DMS153 (cell line): Measurements from ENCODE around the gene DUOXA2.

Experiments
- DNase-seq: peaks from one replicate; lab custom pipeline; 2025; lab: John Stamatoyannopoulos, UW

The DUOXA2 gene

GRCh38 chr15:45136378-45136764 is 22.2 kb downstream of the DUOXA2 start:
- no peak for DNase-seq

DNA sequence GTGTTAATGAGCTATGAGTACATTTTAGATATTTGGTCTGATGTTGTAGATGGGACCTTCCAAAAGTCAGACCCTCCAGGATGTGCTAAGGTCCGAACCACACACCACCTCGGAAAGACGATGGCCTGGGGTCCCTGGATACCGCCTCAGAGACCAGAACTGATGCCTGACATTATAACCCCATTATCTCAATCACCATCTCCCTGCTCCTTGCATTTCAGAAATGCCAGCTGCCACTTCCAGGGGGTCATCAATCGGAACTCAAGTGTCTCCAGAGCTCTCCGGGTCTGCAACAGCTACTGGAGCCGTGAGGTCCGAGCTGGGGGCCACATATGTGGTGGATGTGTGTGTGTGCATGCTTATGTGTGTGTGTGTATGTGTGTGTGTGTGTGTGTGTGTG is 23.6 kb downstream of the DUOXA2 start:
- no peak for DNase-seq

DNA sequence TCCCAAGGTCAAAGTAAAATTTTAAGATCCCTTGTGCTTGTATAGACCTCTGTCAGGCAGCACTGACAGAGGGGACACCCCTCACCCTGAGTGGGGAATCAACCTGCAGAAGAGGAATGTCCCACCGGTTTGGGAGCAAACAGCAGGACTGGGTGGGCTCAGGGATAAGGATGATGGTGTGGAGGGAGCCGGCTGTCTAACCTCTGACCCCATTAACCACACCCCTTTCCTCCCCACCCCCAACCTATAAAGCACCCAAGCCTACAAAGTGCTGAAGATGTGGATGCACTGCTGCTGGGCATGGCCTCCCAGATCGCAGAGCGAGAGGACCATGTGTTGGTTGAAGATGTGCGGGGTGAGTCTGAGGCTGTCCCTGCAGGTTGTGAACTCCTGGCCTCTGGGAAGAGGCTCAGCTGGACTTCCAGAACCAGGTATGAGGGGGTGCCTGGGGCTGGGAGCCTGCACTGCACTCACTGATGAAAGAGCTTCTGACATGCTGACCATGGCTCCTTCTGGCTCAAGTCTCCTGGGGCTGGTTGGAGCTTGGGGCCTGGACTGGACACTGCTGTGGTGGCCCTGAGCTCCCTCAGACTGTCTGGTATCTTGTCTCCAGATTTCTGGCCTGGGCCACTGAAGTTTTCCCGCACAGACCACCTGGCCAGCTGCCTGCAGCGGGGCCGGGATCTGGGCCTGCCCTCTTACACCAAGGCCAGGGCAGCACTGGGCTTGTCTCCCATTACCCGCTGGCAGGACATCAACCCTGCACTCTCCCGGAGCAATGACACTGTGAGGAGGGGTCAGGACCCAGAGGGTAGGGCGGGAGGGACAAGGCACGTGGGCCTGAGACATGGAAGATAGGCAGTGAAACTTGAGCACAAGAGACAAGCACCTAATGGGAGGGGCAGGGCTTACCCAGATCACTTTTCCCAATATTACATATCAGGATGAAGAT is 25.0 kb downstream of the DUOXA2 start:
- no peak for DNase-seq

DNA sequence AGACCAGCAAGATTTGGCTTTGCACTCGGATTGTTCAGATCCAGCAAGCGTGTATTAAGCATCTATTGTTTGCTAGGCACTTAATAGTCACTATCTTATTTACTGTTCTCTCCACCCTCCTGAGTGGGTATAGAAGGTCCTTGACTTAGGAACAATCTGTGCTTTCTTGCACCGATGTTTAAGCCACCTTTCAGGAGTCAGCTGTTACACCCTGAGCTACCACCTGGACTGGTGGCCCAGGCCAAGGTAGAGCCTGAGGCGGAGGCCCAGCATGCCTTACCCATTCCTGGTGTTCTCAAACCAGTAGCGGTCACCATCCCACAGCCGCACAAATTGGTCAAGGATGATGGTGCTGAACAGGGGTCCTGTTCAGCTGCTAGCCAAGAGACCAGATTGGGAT is 25.6 kb downstream of the DUOXA2 start:
- no peak for DNase-seq

GRCh38 chr15:45140557-45141250 is 26.6 kb downstream of the DUOXA2 start:
- DNase-seq: no peak

DNA sequence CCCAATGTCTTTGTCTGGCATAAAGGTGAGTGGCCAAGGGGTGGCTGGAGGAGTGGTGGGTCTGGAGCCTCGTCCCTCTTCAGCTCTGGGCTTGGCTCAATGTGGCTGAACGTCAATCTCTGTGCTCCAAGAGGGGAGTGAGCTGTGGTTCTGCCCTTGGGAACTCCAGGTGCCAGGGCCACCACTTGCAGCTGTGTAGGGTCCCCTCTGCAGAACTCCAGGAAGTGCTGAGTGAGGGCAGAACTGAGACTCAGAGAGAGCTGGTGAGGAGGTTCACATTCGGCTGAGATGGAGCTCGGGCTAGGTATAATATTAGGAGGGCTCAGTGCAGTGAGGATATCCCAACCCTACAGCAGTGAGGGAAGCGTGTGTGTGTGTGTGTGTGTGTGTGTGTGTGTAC is 27.3 kb downstream of the DUOXA2 start:
- no peak for DNase-seq

GRCh38 chr15:45143056-45143455 is 28.9 kb downstream of the DUOXA2 start:
- no peak for DNase-seq

DNA sequence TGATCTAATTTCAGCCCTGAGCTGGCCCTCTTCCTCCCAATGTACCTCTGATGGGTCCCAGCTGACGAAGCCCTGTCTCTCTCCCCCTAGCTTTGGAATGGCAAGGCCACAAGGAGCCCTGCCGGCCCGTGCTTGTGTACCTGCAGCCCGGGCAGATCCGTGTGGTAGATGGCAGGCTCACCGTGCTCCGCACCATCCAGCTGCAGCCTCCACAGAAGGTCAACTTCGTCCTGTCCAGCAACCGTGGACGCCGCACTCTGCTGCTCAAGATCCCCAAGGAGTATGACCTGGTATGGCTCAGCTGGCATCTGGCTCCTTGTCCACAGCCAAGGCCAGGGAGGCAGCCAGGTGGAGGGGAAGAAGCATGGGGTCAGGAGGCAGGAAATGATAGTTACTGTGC is 29.8 kb downstream of the DUOXA2 start:
- no peak for DNase-seq

- no peak for DNase-seq
Observed at GRCh38 chr15:45144775-45145174, 30.6 kb downstream of the DUOXA2 start.

DNA sequence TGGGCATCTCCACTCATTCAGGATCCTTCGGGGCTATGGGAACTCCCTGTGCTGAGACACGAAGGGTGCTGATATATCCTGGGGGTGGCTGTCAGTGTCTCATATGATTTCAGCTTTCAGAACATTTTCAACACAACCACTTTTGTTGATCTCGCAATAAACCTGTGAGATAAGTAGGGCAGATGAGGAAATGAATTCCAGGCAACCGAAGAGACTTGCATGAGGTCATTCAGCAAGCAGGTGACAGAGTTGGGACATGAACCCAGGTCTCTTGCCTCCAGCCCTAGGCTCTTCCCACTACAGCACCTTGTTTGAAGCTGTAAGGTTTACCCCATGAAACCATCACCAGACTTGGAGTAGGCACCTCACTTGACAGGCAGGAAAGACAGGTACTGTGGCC is 32.3 kb downstream of the DUOXA2 start:
- no peak for DNase-seq

DNA sequence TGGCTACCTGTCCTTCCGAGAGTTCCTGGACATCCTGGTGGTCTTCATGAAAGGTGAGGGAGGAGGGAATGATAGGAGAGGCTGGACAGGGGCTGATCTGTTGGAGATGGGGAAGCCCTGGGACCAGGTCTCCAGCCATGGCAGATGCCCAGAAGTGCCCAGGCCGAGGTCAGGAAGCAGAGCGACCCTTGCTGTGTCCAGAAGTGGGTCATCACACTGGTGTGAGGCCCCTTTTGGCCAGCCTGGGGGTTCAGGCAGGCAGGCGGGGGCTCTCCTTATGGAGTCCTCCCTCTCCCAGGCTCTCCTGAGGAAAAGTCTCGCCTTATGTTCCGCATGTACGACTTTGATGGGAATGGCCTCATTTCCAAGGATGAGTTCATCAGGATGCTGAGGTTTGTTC is 33.5 kb downstream of the DUOXA2 start:
- no peak for DNase-seq

DNA sequence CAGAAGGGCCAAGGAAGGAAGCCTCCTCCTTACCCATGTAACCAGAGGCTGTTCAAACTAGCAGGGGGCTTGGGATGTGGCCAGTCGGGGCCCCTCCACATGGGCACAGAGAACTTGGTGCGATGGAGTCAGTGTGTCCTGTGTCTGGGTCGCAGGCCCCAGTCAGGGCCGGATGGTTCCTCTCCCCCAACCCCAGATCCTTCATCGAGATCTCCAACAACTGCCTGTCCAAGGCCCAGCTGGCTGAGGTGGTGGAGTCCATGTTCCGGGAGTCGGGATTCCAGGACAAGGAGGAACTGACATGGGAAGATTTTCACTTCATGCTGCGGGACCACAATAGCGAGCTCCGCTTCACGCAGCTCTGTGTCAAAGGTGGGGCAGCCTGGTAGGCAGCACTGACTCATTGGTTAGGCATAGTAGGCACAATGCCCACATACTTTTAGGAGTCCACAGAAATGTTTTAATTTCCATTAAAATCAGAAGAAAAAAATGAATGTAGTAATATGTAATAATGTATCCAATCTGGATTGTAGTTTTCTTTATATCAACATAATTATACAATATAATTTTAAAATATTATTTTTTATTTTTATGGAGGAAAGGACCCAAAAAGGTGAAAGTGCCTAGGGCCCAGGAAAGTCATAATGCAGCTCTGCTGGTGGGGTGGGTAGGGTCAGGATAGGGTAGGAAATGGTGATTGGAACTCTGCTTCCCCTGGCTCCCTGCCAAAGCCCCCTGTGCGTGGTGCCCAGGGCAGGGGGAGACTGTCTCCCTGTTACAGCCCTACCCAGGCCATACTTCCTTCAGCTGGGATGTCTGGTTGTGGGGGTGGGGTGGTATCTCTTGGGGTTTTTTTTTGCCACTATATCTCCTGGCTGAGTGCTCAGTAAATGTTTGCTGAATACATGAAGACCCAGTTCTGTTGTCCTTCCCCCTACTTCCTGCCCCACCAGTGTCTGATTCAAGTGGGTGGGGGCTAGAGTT is 34.2 kb downstream of the DUOXA2 start:
- DNase-seq: no peak

DNA sequence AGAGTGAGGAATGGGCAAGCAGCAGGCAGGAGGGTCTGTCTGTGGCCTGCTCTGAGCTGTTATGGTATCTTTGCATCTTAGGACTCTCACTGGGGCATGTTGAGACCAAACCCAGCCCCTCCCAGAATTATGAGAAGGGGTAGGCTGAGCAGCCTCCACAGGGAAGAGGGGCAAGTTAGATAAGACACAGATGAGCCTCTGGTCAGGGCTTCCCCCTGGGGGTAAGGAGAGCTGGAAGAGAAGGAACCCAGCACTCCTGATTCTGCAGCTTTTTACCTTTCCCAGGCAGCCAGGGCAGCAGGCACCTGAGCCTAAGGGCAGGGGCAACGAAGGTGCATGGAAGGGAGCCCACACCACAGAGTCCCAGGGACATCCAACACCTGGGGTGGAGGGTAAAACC is 34.9 kb downstream of the DUOXA2 start:
- no peak for DNase-seq

GRCh38 chr15:45150481-45150880 is 36.4 kb downstream of the DUOXA2 start:
- no peak for DNase-seq

- no peak for DNase-seq
Observed at GRCh38 chr15:45150997-45151396, 36.9 kb downstream of the DUOXA2 start.

DNA sequence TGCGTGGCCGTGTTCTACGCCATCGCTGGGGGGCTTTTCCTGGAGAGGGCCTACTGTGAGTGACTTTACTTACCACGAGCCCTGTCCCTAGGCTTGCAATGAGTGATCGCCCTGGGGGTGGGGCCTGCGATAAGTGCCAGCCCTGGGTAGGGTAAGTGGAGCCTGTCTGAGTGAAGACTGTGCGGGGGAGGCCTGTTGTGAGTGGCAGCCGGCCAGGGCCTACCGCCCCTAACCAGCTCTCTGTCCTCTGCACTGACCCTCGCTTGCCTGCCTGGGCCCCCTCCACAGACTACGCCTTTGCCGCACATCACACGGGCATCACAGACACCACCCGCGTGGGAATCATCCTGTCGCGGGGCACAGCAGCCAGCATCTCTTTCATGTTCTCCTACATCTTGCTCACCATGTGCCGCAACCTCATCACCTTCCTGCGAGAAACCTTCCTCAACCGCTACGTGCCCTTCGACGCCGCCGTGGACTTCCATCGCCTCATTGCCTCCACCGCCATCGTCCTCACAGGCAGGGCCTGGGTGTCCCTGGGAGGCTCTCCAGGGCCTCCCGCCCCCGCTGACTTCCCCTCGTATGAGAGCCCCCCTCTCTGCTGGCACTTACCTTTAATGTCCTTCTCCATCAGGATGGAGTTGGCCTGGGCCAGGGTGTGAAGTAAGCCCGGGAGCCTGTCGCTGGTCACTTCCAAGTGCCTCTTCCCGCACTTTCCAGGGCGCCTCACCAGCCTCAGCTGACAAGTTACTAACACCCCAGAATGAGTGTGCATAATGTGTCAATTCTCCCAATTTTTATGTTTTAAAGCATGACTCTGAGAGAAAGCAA is 38.1 kb downstream of the DUOXA2 start:
- no peak for DNase-seq

- no peak for DNase-seq
Observed at GRCh38 chr15:45155739-45156138, 41.6 kb downstream of the DUOXA2 start.

DNA sequence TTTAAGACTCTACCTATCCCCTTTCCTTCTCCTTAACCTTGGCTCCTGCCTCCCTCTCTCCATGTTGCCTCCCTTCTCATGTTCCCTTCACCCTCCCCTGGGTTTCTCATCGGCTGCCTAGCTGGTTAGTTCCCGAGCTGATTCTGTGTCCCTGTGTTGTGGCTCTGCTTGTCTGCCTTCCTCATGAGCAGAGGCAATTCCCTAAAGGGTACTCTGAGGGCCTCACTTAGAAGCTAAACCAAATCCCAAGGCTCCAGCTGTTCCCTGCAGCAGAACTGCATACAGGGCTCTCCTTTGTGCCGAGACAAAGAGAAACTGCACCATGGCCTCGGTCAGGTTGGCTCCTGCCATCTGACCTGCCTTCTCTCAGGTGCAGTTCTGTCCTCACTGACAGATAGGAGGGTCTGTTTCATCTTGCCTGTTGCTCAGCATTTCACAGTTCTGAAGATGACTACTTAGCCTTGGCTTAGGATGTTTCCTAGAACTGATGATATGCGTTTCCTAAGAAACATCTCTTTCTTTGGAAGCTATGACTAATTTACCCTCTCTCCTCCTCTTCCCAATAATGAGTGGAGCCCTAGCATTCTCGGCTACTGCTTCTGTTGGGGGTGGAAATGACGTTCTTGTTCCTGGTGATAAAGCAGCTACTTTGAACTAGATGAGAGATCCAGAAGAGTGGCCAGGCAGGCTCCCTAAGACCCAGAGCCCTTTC is 42.8 kb downstream of the DUOXA2 start:
- no peak for DNase-seq

GRCh38 chr15:45157974-45158373 is 43.8 kb downstream of the DUOXA2 start:
- DNase-seq: no peak

GRCh38 chr15:45161666-45162065 is 47.5 kb downstream of the DUOXA2 start:
- DNase-seq: no peak
